ENCODE results near the gene SAMD11. TPM values are rescaled to one million over a fixed set of nuclear protein-coding genes. Genes with fewer than 3 reads are reported as not detected.

The SAMD11 gene
- total RNA-seq, 1 experiment from 2014 or later: 11.5 TPM

DNA sequence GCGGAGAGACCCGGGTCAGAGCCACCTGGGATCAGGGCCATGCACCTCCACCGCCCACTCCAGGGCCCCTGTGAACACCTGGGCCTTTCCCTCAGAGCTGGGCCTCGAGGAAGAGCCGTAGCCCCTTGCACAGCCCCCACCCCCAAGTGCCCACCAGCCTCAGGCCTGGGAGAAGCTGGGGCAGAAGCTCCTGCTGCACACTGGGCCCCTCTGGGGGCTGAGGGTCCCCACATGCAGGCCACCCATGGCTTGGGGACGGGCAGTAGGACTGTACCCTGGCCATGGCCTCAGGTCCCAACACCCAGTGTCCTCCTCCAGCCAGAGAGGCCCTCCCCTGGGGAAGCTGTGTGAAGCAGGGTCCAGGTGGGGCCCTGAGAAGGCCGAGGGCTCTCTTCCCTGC is 28.9 kb downstream of the SAMD11 start (continued):
- TF ChIP-seq CEBPB (IDR thresholded peaks at IDR 0.05; ENCODE audit: low read depth) (no peak), POLR2AphosphoS5 (IDR thresholded peaks at IDR 0.05; ENCODE audit: low read depth, low read length) (no peak), SRF (IDR thresholded peaks at IDR 0.05; ENCODE audit: low read depth) (no peak), YY1 (IDR thresholded peaks at IDR 0.05; ENCODE audit: extremely low read depth, insufficient replicate concordance, low read depth, low read length) (no peak), EZH2 (IDR thresholded peaks at IDR 0.05) (no peak), TCF7L2 (IDR thresholded peaks at IDR 0.05; ENCODE audit: borderline replicate concordance, extremely low read depth, insufficient read depth, insufficient read length) (no peak), CBX3 (IDR thresholded peaks at IDR 0.05; ENCODE audit: low read depth) (no peak)
- TF ChIP-seq, protein P1, sequence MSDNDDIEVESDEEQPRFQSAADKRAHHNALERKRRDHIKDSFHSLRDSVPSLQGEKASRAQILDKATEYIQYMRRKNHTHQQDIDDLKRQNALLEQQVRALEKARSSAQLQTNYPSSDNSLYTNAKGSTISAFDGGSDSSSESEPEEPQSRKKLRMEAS (IDR thresholded peaks at IDR 0.05): no peak

DNA sequence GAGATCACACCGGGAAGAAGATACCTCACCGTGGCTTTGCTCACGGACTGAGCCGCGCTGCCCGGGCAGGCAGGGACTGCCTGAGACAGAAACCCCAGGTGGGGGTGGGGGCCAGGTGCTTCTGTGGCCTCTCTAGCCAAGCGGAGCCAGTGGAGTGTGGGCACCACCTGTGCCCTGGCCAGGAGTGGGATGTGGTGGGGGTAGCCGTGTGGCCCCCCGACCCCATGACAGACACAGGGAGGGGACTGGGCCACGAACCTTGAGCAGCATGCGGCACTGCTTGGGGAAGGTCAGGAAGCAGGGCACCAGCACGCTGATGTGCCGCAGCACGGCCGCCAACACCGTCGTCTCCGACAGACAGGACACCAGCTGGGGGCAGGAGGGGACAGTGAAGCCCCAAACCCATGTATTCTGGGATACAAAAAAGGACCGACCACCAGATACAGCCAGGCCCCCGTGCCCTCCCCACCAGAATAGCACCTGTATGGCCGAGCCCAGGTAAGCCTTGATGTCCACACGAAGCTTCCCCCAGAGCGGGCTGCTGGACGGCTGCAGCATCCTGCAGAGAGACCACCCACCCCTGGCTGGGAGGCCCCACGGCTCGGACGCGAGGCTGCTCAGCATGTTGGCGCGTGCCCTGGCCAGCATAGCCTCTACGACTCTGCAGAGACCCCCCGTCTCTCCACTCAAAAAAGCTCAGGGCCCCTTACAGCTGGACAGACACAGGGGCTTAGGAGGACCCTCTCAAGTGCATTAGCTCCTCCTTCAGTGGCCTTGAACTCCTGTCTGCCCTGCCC is 30.0 kb downstream of the SAMD11 start:
- intact Hi-C loops (cut with micrococcal nuclease): no loop called here
- no peak overlapping the region for H2AFZ ChIP-seq (ENCODE audit: low read depth, low read length, poor library complexity, severe bottlenecking)
- H3K9me2 ChIP-seq (ENCODE audit: insufficient read depth): no peaks in the 10 kb centered on the region
- H4K20me1 ChIP-seq (ENCODE audit: insufficient read depth): no peaks in the 10 kb centered on the region; the same call in 1 of the 2 replicates
- BruUV-seq (replicated peaks): no TSS peak
- no peak overlapping the region for H3K9ac ChIP-seq (ENCODE audit: low read length)
- no peaks in the 10 kb centered on the region for H3K9me3 ChIP-seq (ENCODE audit: control insufficient read depth in 1 of 2, insufficient read depth in 1 of 2, low read depth in 1 of 2, low read length in 2 of 2)
- CTCF ChIA-PET: no interaction called here
- H3K4me3 ChIP-seq (replicated peaks in 1 of 2; ENCODE audit: low read depth in 1 of 2, low read length in 2 of 2): no peak overlapping the region
- TF ChIP-seq ZNF274 (IDR thresholded peaks at IDR 0.05; ENCODE audit: low read depth, low read length) (no peak), JUND (IDR thresholded peaks at IDR 0.05) (no peak), POLR2A (IDR thresholded peaks at IDR 0.05; ENCODE audit: borderline replicate concordance, extremely low read depth, insufficient read depth, insufficient read length) (no peak), CBX3 (IDR thresholded peaks at IDR 0.05; ENCODE audit: low read depth) (no peak), SIN3A (IDR thresholded peaks at IDR 0.05; ENCODE audit: low read depth) (no peak), SRF (IDR thresholded peaks at IDR 0.05; ENCODE audit: low read depth) (no peak), ELF1 (IDR thresholded peaks at IDR 0.05; ENCODE audit: borderline replicate concordance, low read depth) (no peak), RAD21 (IDR thresholded peaks at IDR 0.05; ENCODE audit: low read depth) (no peak), SP1 (IDR thresholded peaks at IDR 0.05; ENCODE audit: low read depth) (no peak), FOSL1 (IDR thresholded peaks at IDR 0.05; ENCODE audit: low read depth) (no peak)
- TF ChIP-seq, protein P1 (IDR thresholded peaks at IDR 0.05): no peak
- H3K4me1 ChIP-seq (ENCODE audit: control insufficient read depth in 1 of 2, insufficient read depth in 2 of 2, low read length in 2 of 2): peaks cover 6 to 9% of the 10 kb centered on the region in 2 experiments
- ATAC-seq (no peak), DNase-seq (ENCODE audit: low read depth, low spot score) (no peak)
- H3K79me2 ChIP-seq (ENCODE audit: insufficient read depth, low read length): peaks cover 60% of the 10 kb centered on the region
- no peak overlapping the region for H3K4me2 ChIP-seq (ENCODE audit: low read length)
- RAD21 ChIA-PET (ENCODE audit: low non-redundant PET in 1 of 2, low total read pairs in 2 of 2, uncharacterized antibody in 2 of 2, unreplicated experiment in 2 of 2): no interaction called here
- POLR2A ChIA-PET: no interaction called here
- H3K27me3 ChIP-seq (ENCODE audit: insufficient read depth, low read length): no peaks in the 10 kb centered on the region
- H3K36me3 ChIP-seq (ENCODE audit: control insufficient read depth in 1 of 2, insufficient read depth in 2 of 2, low read length in 2 of 2): peaks cover 40 to 74% of the 10 kb centered on the region in 2 experiments
- no peak overlapping the region for H3K27ac ChIP-seq (ENCODE audit: low read depth, low read length)
